Measurements from ENCODE around the gene LRPAP1.

The LRPAP1 gene

GRCh38 chr4:3484057-3484973 lies 47.9 kb downstream of the LRPAP1 start:
- peak overlapping the region; percentile 89 for H3K4me3 Mint-ChIP-seq
- peaks cover 90% of the 10 kb centered on the region for H3K4me1 Mint-ChIP-seq
- H3K36me3 Mint-ChIP-seq, result no peaks in the 10 kb centered on the region
- ATAC-seq, result peak; percentile 80
- H3K27me3 Mint-ChIP-seq, result no peaks in the 10 kb centered on the region
- no peaks in the 10 kb centered on the region for H3K9me3 Mint-ChIP-seq
- peak overlapping the region; percentile 57 for H3K27ac Mint-ChIP-seq

GRCh38 chr4:3483471-3483921 lies 48.7 kb downstream of the LRPAP1 start:
- ATAC-seq, result no peak
- Mint-ChIP-seq H3K36me3 (no peaks in the 10 kb centered on the region), H3K27me3 (no peaks in the 10 kb centered on the region), H3K27ac (peak overlapping the region; percentile 57), H3K4me3 (peak overlapping the region; percentile 89), H3K4me1 (peaks cover 82% of the 10 kb centered on the region), H3K9me3 (no peaks in the 10 kb centered on the region)

- H3K4me3 Mint-ChIP-seq, result no peak overlapping the region
- H3K27ac Mint-ChIP-seq, result peak overlapping the region; percentile 57
- no peaks in the 10 kb centered on the region for H3K27me3 Mint-ChIP-seq
- no peak for ATAC-seq
- H3K9me3 Mint-ChIP-seq, result no peaks in the 10 kb centered on the region
- no peaks in the 10 kb centered on the region for H3K36me3 Mint-ChIP-seq
- peaks cover 75% of the 10 kb centered on the region for H3K4me1 Mint-ChIP-seq
Measured at GRCh38 chr4:3482707-3483106, 49.5 kb downstream of the LRPAP1 start.

GRCh38 chr4:3481783-3482393 lies 50.3 kb downstream of the LRPAP1 start:
- no peak overlapping the region for H3K4me3 Mint-ChIP-seq
- H3K27me3 Mint-ChIP-seq, result peaks cover under 1% of the 10 kb centered on the region
- no peaks in the 10 kb centered on the region for H3K9me3 Mint-ChIP-seq
- peaks cover 68% of the 10 kb centered on the region for H3K4me1 Mint-ChIP-seq
- H3K27ac Mint-ChIP-seq, result peak overlapping the region; percentile 57
- ATAC-seq, result no peak
- H3K36me3 Mint-ChIP-seq, result no peaks in the 10 kb centered on the region

GRCh38 chr4:3481113-3481531 lies 51.1 kb downstream of the LRPAP1 start:
- Mint-ChIP-seq H3K4me1 (peaks cover 60% of the 10 kb centered on the region), H3K36me3 (no peaks in the 10 kb centered on the region), H3K27me3 (peaks cover 8% of the 10 kb centered on the region), H3K27ac (peak overlapping the region; percentile 57), H3K4me3 (no peak overlapping the region), H3K9me3 (no peaks in the 10 kb centered on the region)
- no peak for ATAC-seq

- H3K4me1 Mint-ChIP-seq, result peaks cover 55% of the 10 kb centered on the region
- peak overlapping the region; percentile 57 for H3K27ac Mint-ChIP-seq
- H3K9me3 Mint-ChIP-seq, result no peaks in the 10 kb centered on the region
- H3K27me3 Mint-ChIP-seq, result peaks cover 8% of the 10 kb centered on the region
- peak; percentile 25 for ATAC-seq
- peak overlapping the region; percentile 42 for H3K4me3 Mint-ChIP-seq
- H3K36me3 Mint-ChIP-seq, result no peaks in the 10 kb centered on the region
Measured at GRCh38 chr4:3480528-3481112, 51.6 kb downstream of the LRPAP1 start.

- H3K36me3 Mint-ChIP-seq, result no peaks in the 10 kb centered on the region
- no peaks in the 10 kb centered on the region for H3K9me3 Mint-ChIP-seq
- no peak overlapping the region for H3K27ac Mint-ChIP-seq
- H3K27me3 Mint-ChIP-seq, result peaks cover 8% of the 10 kb centered on the region
- H3K4me3 Mint-ChIP-seq, result no peak overlapping the region
- no peak for ATAC-seq
- H3K4me1 Mint-ChIP-seq, result peaks cover 45% of the 10 kb centered on the region
Measured at GRCh38 chr4:3479358-3480101, 52.7 kb downstream of the LRPAP1 start.

- Mint-ChIP-seq H3K4me3 (no peak overlapping the region), H3K27ac (no peak overlapping the region), H3K4me1 (peaks cover 37% of the 10 kb centered on the region), H3K27me3 (peaks cover 8% of the 10 kb centered on the region), H3K36me3 (no peaks in the 10 kb centered on the region), H3K9me3 (no peaks in the 10 kb centered on the region)
- ATAC-seq, result no peak
Measured at GRCh38 chr4:3478446-3479357, 53.5 kb downstream of the LRPAP1 start.

GRCh38 chr4:3477750-3478430 lies 54.3 kb downstream of the LRPAP1 start:
- ATAC-seq, result no peak
- H3K4me3 Mint-ChIP-seq, result no peak overlapping the region
- no peaks in the 10 kb centered on the region for H3K9me3 Mint-ChIP-seq
- H3K4me1 Mint-ChIP-seq, result peaks cover 31% of the 10 kb centered on the region
- peaks cover 13% of the 10 kb centered on the region for H3K27me3 Mint-ChIP-seq
- no peak overlapping the region for H3K27ac Mint-ChIP-seq
- H3K36me3 Mint-ChIP-seq, result no peaks in the 10 kb centered on the region

GRCh38 chr4:3476936-3477749 lies 55.1 kb downstream of the LRPAP1 start:
- H3K4me1 Mint-ChIP-seq, result peaks cover 25% of the 10 kb centered on the region
- no peaks in the 10 kb centered on the region for H3K9me3 Mint-ChIP-seq
- no peak for ATAC-seq
- H3K27me3 Mint-ChIP-seq, result peaks cover 21% of the 10 kb centered on the region
- no peak overlapping the region for H3K4me3 Mint-ChIP-seq
- no peaks in the 10 kb centered on the region for H3K36me3 Mint-ChIP-seq
- no peak overlapping the region for H3K27ac Mint-ChIP-seq

- H3K9me3 Mint-ChIP-seq, result no peaks in the 10 kb centered on the region
- H3K4me3 Mint-ChIP-seq, result no peak overlapping the region
- peaks cover 17% of the 10 kb centered on the region for H3K4me1 Mint-ChIP-seq
- no peaks in the 10 kb centered on the region for H3K36me3 Mint-ChIP-seq
- peaks cover 29% of the 10 kb centered on the region for H3K27me3 Mint-ChIP-seq
- no peak overlapping the region for H3K27ac Mint-ChIP-seq
- no peak for ATAC-seq
Measured at GRCh38 chr4:3476341-3476747, 55.9 kb downstream of the LRPAP1 start.

- H3K36me3 Mint-ChIP-seq, result no peaks in the 10 kb centered on the region
- H3K9me3 Mint-ChIP-seq, result no peaks in the 10 kb centered on the region
- H3K27me3 Mint-ChIP-seq, result peaks cover 35% of the 10 kb centered on the region
- H3K27ac Mint-ChIP-seq, result no peak overlapping the region
- peaks cover 11% of the 10 kb centered on the region for H3K4me1 Mint-ChIP-seq
- no peak overlapping the region for H3K4me3 Mint-ChIP-seq
- no peak for ATAC-seq
Measured at GRCh38 chr4:3475713-3476260, 56.4 kb downstream of the LRPAP1 start.
